HS-27A (cell line): ENCODE measurements around the gene KDM7A.

Experiments used
- DNase-seq: peaks from one replicate; pipeline ENCODE4 v3.0.0-alpha.2; 2012; ENCODE audit warnings: low read depth, missing footprints

KDM7A gene

GRCh38 chr7:140054751-140055150, 122.0 kb downstream of the KDM7A start:
- DNase-seq = no peak

- DNase-seq = no peak
These were observed 122.8 kb downstream of the KDM7A start for GRCh38 chr7:140053812-140054539.

GRCh38 chr7:140051820-140052219, 125.0 kb downstream of the KDM7A start:
- no peak for DNase-seq

GRCh38 chr7:140050100-140050499, 126.7 kb downstream of the KDM7A start:
- DNase-seq = no peak

- no peak for DNase-seq
These were observed 127.3 kb downstream of the KDM7A start for GRCh38 chr7:140049339-140050024.

- DNase-seq = no peak
These were observed 127.8 kb downstream of the KDM7A start for GRCh38 chr7:140048989-140049338.

- no peak for DNase-seq
These were observed 128.6 kb downstream of the KDM7A start for GRCh38 chr7:140048138-140048537.

- DNase-seq = no peak
These were observed 129.6 kb downstream of the KDM7A start for GRCh38 chr7:140047197-140047596.

- DNase-seq = no peak
These were observed 131.1 kb downstream of the KDM7A start for GRCh38 chr7:140045697-140046096.

GRCh38 chr7:140044251-140044650, 132.5 kb downstream of the KDM7A start:
- DNase-seq = no peak

- no peak for DNase-seq
These were observed 134.5 kb downstream of the KDM7A start for GRCh38 chr7:140042386-140042670.

GRCh38 chr7:140041659-140042385, 135.0 kb downstream of the KDM7A start:
- no peak for DNase-seq

GRCh38 chr7:140039896-140040295, 136.9 kb downstream of the KDM7A start:
- no peak for DNase-seq

GRCh38 chr7:140039066-140039465, 137.7 kb downstream of the KDM7A start:
- DNase-seq = no peak

- no peak for DNase-seq
These were observed 140.4 kb downstream of the KDM7A start for GRCh38 chr7:140036224-140036962.

- DNase-seq = no peak
These were observed 141.2 kb downstream of the KDM7A start for GRCh38 chr7:140035400-140036223.
